ENCODE data around the gene TOMM34. TPM values are rescaled to one million over a fixed set of nuclear protein-coding genes. Genes with fewer than 3 reads are reported as not detected.

Gene TOMM34
- total RNA-seq, 2 donors from 2014 or later: 24.4 to 163 TPM

DNA sequence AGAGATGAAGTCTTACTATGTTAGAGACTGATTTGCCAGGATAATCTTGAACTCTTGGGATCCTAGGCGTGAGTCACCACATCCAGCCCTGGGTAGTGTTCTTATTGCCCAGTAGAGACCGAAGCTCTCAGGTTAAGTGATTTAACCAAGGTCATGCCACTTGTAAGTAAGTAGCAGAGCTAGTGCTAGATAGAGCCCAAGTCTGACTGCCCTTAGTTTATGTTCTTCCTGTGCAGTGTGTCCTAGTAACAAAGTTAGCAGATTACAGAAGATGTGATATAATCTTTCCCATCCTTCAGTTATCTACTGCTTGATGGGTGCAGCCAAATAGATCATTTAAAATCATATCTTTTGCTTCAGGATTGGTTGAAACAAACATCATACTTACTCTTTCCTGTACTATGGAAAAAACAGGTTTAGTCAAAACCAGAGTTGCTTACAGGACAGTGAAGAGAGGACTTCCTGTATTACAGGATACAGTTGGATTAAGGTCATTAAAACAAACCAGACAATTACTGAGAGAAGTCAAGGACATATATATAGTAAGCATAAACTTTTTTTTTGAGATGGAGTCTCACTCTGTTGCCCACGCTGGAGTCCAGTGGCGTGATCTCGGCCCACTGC lies 59.9 kb downstream of the TOMM34 start:
- TF ChIP-seq, protein P1, sequence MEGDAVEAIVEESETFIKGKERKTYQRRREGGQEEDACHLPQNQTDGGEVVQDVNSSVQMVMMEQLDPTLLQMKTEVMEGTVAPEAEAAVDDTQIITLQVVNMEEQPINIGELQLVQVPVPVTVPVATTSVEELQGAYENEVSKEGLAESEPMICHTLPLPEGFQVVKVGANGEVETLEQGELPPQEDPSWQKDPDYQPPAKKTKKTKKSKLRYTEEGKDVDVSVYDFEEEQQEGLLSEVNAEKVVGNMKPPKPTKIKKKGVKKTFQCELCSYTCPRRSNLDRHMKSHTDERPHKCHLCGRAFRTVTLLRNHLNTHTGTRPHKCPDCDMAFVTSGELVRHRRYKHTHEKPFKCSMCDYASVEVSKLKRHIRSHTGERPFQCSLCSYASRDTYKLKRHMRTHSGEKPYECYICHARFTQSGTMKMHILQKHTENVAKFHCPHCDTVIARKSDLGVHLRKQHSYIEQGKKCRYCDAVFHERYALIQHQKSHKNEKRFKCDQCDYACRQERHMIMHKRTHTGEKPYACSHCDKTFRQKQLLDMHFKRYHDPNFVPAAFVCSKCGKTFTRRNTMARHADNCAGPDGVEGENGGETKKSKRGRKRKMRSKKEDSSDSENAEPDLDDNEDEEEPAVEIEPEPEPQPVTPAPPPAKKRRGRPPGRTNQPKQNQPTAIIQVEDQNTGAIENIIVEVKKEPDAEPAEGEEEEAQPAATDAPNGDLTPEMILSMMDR (IDR thresholded peaks at IDR 0.05): no peak
- no peak for TF ChIP-seq POLR2A (IDR thresholded peaks at IDR 0.05)
- WGBS: 90% methylated on average over 5 of the region's 5 CpGs
- Histone ChIP-seq H3K9me3 (no peaks in the 10 kb centered on the region), H3K36me3 (peaks cover 0 to 5% of the 10 kb centered on the region in 2 donors), H3K4me3 (no peak overlapping the region), H3K27ac (no peak overlapping the region), H3K27me3 (replicated peaks; ENCODE audit: insufficient read depth) (no peaks in the 10 kb centered on the region), H3K4me1 (replicated peaks) (peaks cover 5% of the 10 kb centered on the region)
- no peak for DNase-seq (ENCODE audit: low spot score)
- intact Hi-C loops (cut with DNase I): no loop called here

- TF ChIP-seq POLR2A (IDR thresholded peaks at IDR 0.05) (no peak), POLR2AphosphoS5 (IDR thresholded peaks at IDR 0.05) (no peak)
- TF ChIP-seq, protein P1 (IDR thresholded peaks at IDR 0.05): no peak
- peaks cover 5% of the 10 kb centered on the region for H3K4me1 ChIP-seq (replicated peaks)
- H3K36me3 ChIP-seq: no peaks in the 10 kb centered on the region
- no peaks in the 10 kb centered on the region for H3K9me3 ChIP-seq
- no peak overlapping the region for H3K27ac ChIP-seq
- WGBS: 91% methylated on average over 1 of the region's 1 CpG
- intact Hi-C loops (cut with DNase I): no loop called here
- no peak for DNase-seq (ENCODE audit: low spot score)
- no peak overlapping the region for H3K4me3 ChIP-seq
- no peaks in the 10 kb centered on the region for H3K27me3 ChIP-seq (replicated peaks; ENCODE audit: insufficient read depth)
These were observed 63.1 kb downstream of the TOMM34 start for GRCh38 chr20:44897133-44897532.

DNA sequence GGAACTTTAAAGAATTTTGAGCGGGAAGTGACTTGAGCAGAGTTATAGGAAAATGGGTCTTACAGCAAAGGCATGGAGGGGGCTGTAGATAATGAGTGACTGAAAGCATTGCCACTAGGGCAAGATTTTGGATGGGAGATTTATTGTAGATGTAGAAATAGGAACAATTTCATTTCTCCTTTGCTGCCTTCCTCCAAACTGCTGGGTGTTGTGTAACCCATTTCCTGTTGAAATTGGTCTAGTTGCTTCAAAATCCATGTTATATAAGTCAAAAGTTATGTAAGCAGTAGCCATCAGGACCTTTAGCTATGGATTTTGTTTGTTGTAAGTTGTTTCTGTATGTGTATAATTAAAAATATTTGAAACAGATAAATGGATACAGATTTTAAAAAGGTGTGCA lies 63.6 kb downstream of the TOMM34 start:
- Histone ChIP-seq H3K27me3 (replicated peaks; ENCODE audit: insufficient read depth) (no peaks in the 10 kb centered on the region), H3K4me1 (replicated peaks) (peaks cover 5% of the 10 kb centered on the region), H3K4me3 (no peak overlapping the region), H3K27ac (no peak overlapping the region), H3K36me3 (no peaks in the 10 kb centered on the region), H3K9me3 (no peaks in the 10 kb centered on the region)
- TF ChIP-seq, protein P1 (IDR thresholded peaks at IDR 0.05): no peak
- no peak for TF ChIP-seq POLR2A (IDR thresholded peaks at IDR 0.05)
- TF ChIP-seq POLR2AphosphoS5 (IDR thresholded peaks at IDR 0.05): no peak
- DNase-seq (ENCODE audit: low spot score): no peak
- 92% methylated on average over 1 of the region's 1 CpG for WGBS
- intact Hi-C loops (cut with DNase I): no loop called here

DNA sequence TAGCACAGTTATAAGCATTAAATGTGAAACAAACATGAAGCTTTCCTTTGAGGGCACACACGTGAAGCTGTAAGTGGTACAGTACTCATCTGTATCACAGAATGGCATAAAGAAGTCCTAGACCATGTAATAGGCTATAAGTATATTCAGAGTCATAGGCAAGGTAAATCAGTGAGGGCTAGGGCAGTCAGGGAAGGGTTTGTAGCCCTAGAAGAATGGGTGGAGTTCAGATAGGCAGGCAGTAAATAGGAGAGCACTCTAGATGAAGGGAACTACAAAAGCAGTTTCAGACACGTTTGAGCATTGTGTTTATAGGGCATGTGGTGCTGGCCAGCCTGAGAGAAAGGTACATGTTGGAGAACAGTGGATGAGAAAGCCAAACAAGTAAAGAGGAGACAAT lies 65.2 kb downstream of the TOMM34 start:
- peaks cover 8% of the 10 kb centered on the region for H3K4me1 ChIP-seq (replicated peaks)
- TF ChIP-seq POLR2AphosphoS5 (IDR thresholded peaks at IDR 0.05): peak; percentile 13
- TF ChIP-seq POLR2A (IDR thresholded peaks at IDR 0.05): no peak
- TF ChIP-seq, protein P1 (IDR thresholded peaks at IDR 0.05): no peak
- no peaks in the 10 kb centered on the region for H3K27me3 ChIP-seq (replicated peaks; ENCODE audit: insufficient read depth)
- H3K4me3 ChIP-seq: no peak overlapping the region
- WGBS: 35% methylated on average over 2 of the region's 2 CpGs
- no peak overlapping the region for H3K27ac ChIP-seq
- no peaks in the 10 kb centered on the region for H3K9me3 ChIP-seq
- H3K36me3 ChIP-seq: no peaks in the 10 kb centered on the region
- intact Hi-C loops (cut with DNase I): no loop called here
- no peak for DNase-seq (ENCODE audit: low spot score)

Small RNAs within 50 kb of the gene (small RNA-seq; reads per million reads assigned to genes)
- 0 reads per million in 2 donors for gene RF00019

Other genes with a start within 250 kb of the TOMM34 start
- gene CCN5, start 245.0 kb downstream of the TOMM34 start, total RNA-seq: 10 to 100 TPM; 62.9 to 64.3 TPM
- 10 to 100 TPM in 1 of 2 donors, 1 to 10 TPM in 1; 1.5 to 16.1 TPM for gene KCNK15, start 214.5 kb downstream of the TOMM34 start, total RNA-seq
- gene RIMS4, start 149.9 kb downstream of the TOMM34 start, total RNA-seq: 10 to 100 TPM in 1 of 2 donors, 1 to 10 TPM in 1; 1.0 to 61.9 TPM
- gene YWHAB, start 74.7 kb downstream of the TOMM34 start, total RNA-seq: 100 to 1,000 TPM; 122 to 131 TPM
- 10 to 100 TPM; 35.6 to 48.9 TPM for gene PABPC1L, start 50.3 kb downstream of the TOMM34 start, total RNA-seq
- 10 to 100 TPM; 14.4 to 35.1 TPM for gene STK4, start 6.1 kb upstream of the TOMM34 start, total RNA-seq
- 1 to 10 TPM in 1 of 2 donors, under 1 TPM in 1; 0.09 to 4.7 TPM for gene KCNS1, start 140.7 kb upstream of the TOMM34 start, total RNA-seq
- gene WFDC5, start 154.8 kb upstream of the TOMM34 start, total RNA-seq: 1 to 10 TPM; 1.0 to 2.3 TPM
- not detected for gene WFDC12, start 164.1 kb upstream of the TOMM34 start, total RNA-seq
- gene PI3, start 214.5 kb upstream of the TOMM34 start, total RNA-seq: 1 to 10 TPM in 1 of 2 donors, not detected in 1; 1.5 TPM
- 100 to 1,000 TPM in 1 of 2 donors, under 1 TPM in 1; 0.14 to 250 TPM for gene SEMG1, start 246.6 kb upstream of the TOMM34 start, total RNA-seq

Data from prostate gland (tissue), 2 donors.